Measurements from ENCODE around the gene ENTPD8. TPM values are rescaled to one million over a fixed set of nuclear protein-coding genes. Genes with fewer than 3 reads are reported as not detected.

Gene ENTPD8
- total and polyA plus RNA-seq, 2 of the 13 experiments (the other 11 are each of a cell fraction or from before 2014, with no cell fraction given), result 0.26 to 0.44 TPM

- TF ChIP-seq CTCF (CRISPR knock-in tag; IDR thresholded peaks at IDR 0.05) (peak; percentile 71), ATF7-NPFF (CRISPR knock-in tag; IDR thresholded peaks at IDR 0.05; ENCODE audit: low read depth) (0 out of 2 replicates have a peak, but pooled peaks have one; percentile 50), STAT6 (CRISPR knock-in tag; IDR thresholded peaks at IDR 0.05; ENCODE audit: borderline replicate concordance) (no peak), HMGXB4 (CRISPR knock-in tag; IDR thresholded peaks at IDR 0.05; ENCODE audit: borderline replicate concordance in 1 of 2, low read depth in 1 of 2) (peak; percentile 87), ZMYM4 (CRISPR knock-in tag; IDR thresholded peaks at IDR 0.05) (peak; percentile 88), FLYWCH1 (CRISPR knock-in tag; IDR thresholded peaks at IDR 0.05) (no peak), ZSCAN21 (CRISPR knock-in tag; IDR thresholded peaks at IDR 0.05; ENCODE audit: borderline replicate concordance) (peak; percentile 29; the same call in 1 of the 2 replicates), ZNF740 (CRISPR knock-in tag; IDR thresholded peaks at IDR 0.05) (0 out of 2 replicates have a peak, but pooled peaks have one; percentile 21), ZNF335 (CRISPR knock-in tag; IDR thresholded peaks at IDR 0.05) (no peak; the same call in 1 of the 2 replicates), SP4 (CRISPR knock-in tag; IDR thresholded peaks at IDR 0.05) (peak; percentile 93), ZNF850 (CRISPR knock-in tag; conservative IDR thresholded peaks at IDR 0.05) (no peak), ZNF580 (CRISPR knock-in tag; IDR thresholded peaks at IDR 0.05; ENCODE audit: borderline replicate concordance, low read depth) (peak; percentile 80; the same call in 1 of the 2 replicates), ZNF446 (CRISPR knock-in tag; IDR thresholded peaks at IDR 0.05) (peak; percentile 78; the same call in 1 of the 2 replicates), ZNF326 (CRISPR knock-in tag; IDR thresholded peaks at IDR 0.05; ENCODE audit: borderline replicate concordance) (no peak), NR1H2 (CRISPR knock-in tag; IDR thresholded peaks at IDR 0.05; ENCODE audit: borderline replicate concordance, low read depth) (no peak), RFX5 (IDR thresholded peaks at IDR 0.05; ENCODE audit: low read depth, low read length) (0 out of 2 replicates have a peak, but pooled peaks have one; percentile 12), HNF4A (CRISPR knock-in tag; IDR thresholded peaks at IDR 0.05) (peak; percentile 36), ZNF747 (CRISPR knock-in tag; IDR thresholded peaks at IDR 0.05; ENCODE audit: borderline replicate concordance) (no peak), ZNF816 (CRISPR knock-in tag; IDR thresholded peaks at IDR 0.05; ENCODE audit: borderline replicate concordance) (peak; percentile 82), ZNF460 (CRISPR knock-in tag; IDR thresholded peaks at IDR 0.05; ENCODE audit: borderline replicate concordance) (no peak), HMG20B (CRISPR knock-in tag; conservative IDR thresholded peaks at IDR 0.05) (no peak), KAT8 (CRISPR knock-in tag; IDR thresholded peaks at IDR 0.05) (peak; percentile 93)
These were observed 18.3 kb downstream of the ENTPD8 start, which contains the start of the genes EXD3 and NOXA1 (continued) for GRCh38 chr9:137422604-137423513.
